ENCODE data around the gene ATP6V0D1. TPM values are rescaled to one million over a fixed set of nuclear protein-coding genes. Genes with fewer than 3 reads are reported as not detected.
A peak's percentile ranks its signal among the peaks of the same experiment; 100 is the strongest.

The ATP6V0D1 gene
- total and polyA plus RNA-seq, 2 of the 4 experiments (the other 2 are of a cell fraction), result 112 to 124 TPM

DNA sequence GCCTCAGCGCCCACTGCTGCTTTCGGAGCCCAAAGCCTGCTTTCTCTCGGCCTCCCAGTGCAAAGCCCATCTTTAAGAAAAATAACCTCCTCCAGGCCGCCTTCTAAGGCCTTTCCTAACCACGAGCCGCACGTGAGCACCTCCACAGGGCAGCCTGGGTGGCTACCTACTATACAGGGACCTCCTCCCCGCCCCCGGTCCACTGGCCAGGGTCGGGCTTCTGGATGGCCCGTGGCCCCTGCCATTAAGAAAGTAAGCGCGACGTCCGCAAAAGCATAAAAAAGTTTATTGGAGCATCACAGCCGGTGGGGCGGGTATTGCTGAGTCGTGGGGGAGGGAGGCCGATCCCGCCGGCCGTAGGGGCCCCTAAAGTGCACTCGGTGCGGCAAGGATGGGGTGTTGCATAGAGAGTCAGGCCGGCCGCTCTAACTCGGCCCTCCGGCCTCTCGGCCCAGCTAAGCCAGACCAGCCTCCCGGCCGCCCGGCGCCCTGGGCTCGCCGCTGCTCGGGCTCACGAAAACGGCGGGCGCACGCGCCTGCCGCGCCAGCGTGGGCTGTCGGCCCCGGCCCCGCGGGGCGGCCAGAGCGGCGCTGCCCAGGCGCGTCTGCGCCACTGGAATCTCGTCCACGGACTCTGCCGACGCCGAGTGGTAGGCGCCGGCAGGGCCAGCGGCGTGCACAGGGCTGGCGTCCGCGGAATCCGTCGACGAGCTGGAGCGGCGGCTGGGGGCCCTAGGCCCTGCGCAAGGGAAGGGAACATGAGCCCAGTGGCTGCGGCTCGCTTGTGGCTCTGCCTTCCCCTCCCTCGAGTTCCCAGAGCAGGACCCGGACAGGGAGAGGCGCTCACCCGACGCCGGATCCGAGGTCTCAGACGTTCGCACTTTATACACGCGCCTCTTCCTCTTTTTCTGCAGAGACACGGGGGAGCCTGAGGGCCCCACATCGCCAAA lies 86.5 kb downstream of the ATP6V0D1 start:
- H3K36me3 ChIP-seq (ENCODE audit: control insufficient read depth, insufficient read depth, low read length), result no peaks in the 10 kb centered on the region
- H3K4me2 ChIP-seq (ENCODE audit: low read depth, low read length), result no peak overlapping the region
- intact Hi-C loops (cut with micrococcal nuclease), result loop anchor here (5.0 kb wide), 1 partner anchor 147 kb away; the partner anchor contains the start of genes FHOD1 and SLC9A5
- H2BK120ac ChIP-seq (ENCODE audit: low read depth, low read length), result no peak overlapping the region
- H3K9ac ChIP-seq (ENCODE audit: low read depth, low read length), result no peak overlapping the region
- peaks cover 16% of the 10 kb centered on the region for H3K4me1 ChIP-seq (ENCODE audit: control insufficient read depth, insufficient read depth, low read length)
- 71% methylated on average over 36 of the region's 88 CpGs; no CpG with 5 or more reads in 1 of the 2 experiments for WGBS, 2 experiments (ENCODE audit: extremely low coverage in 2 of 2, insufficient read length in 1 of 2)
- H3K9me1 ChIP-seq (ENCODE audit: insufficient read depth, low read length), result peaks cover 5% of the 10 kb centered on the region; the same call in 1 of the 2 replicates
- H2BK20ac ChIP-seq (ENCODE audit: low read depth, low read length), result no peak overlapping the region
- H2BK15ac ChIP-seq (ENCODE audit: low read depth, low read length), result no peak overlapping the region
- ChIA-PET POLR2A (ENCODE audit: unreplicated experiment) (interaction anchor here (0.8 kb wide), 1 partner anchor 134 kb away, joined by 3 read pairs; no protein-coding TSS in a partner anchor), CTCF (no interaction called here)
- in situ Hi-C loops (cut with MboI; ENCODE audit: low sequenced_read_pairs), result no loop called here
- H3K4ac ChIP-seq (ENCODE audit: low read depth, low read length), result no peak overlapping the region
- no peak overlapping the region for H3K14ac ChIP-seq (replicated peaks; ENCODE audit: low read depth, low read length)
- dilution Hi-C loops (cut with HindIII; ENCODE audit: low sequenced_read_pairs, unreplicated experiment), result no loop called here
- H2AK5ac ChIP-seq (ENCODE audit: low read depth, low read length), result no peak overlapping the region
- H2BK5ac ChIP-seq (ENCODE audit: low read depth, low read length, poor library complexity, severe bottlenecking), result no peak overlapping the region
- peak overlapping the region; percentile 96 for H2AFZ ChIP-seq (replicated peaks; ENCODE audit: low read length, poor library complexity)
- DNase-seq (no peak), ATAC-seq (ENCODE audit: low read depth) (no peak)
- H3K23ac ChIP-seq (ENCODE audit: low read depth, low read length), result no peak overlapping the region
- no peak overlapping the region for H3K27ac ChIP-seq (ENCODE audit: insufficient read depth, low read length)
- H3K56ac ChIP-seq (ENCODE audit: extremely low read depth, insufficient read depth, low read length), result no peak overlapping the region
- H4K20me1 ChIP-seq (ENCODE audit: insufficient read depth, low read length), result no peaks in the 10 kb centered on the region
- no peak overlapping the region for H3K18ac ChIP-seq (ENCODE audit: low read depth, low read length)
- peak overlapping the region in 1 of 2 experiments; percentile 80; a peak in 2 of 4 replicates for H4K8ac ChIP-seq (ENCODE audit: low read depth in 2 of 2, low read length in 2 of 2)
- no peak overlapping the region for H4K91ac ChIP-seq (ENCODE audit: insufficient read depth, low read depth, low read length)
- peak overlapping the region; percentile 31 for H2AK9ac ChIP-seq (replicated peaks; ENCODE audit: low read depth, low read length, poor library complexity)
- H3K9me3 ChIP-seq (ENCODE audit: control insufficient read depth, insufficient read depth, low read length), result no peaks in the 10 kb centered on the region
- H3K4me3 ChIP-seq (ENCODE audit: insufficient read depth, low read depth, low read length), result no peak overlapping the region
- H3K79me1 ChIP-seq (ENCODE audit: low read depth in 1 of 2, low read length in 2 of 2), result no peaks in the 10 kb centered on the region
- no peaks in the 10 kb centered on the region for H3K27me3 ChIP-seq (ENCODE audit: control insufficient read depth, insufficient read depth, low read length)
- H4K5ac ChIP-seq (ENCODE audit: low read depth, low read length), result no peak overlapping the region
- BruUV-seq (replicated peaks), result no TSS peak
- no peak for TF ChIP-seq NFE2L2 (IDR thresholded peaks at IDR 0.05; ENCODE audit: low read depth, low read length)
- TF ChIP-seq RFX5 (IDR thresholded peaks at IDR 0.05; ENCODE audit: low read depth, low read length), result no peak
- TF ChIP-seq CEBPB (IDR thresholded peaks at IDR 0.05; ENCODE audit: low read depth, low read length), result no peak
- TF ChIP-seq MAFK (IDR thresholded peaks at IDR 0.05; ENCODE audit: low read depth, low read length), result no peak
- TF ChIP-seq, protein P1, sequence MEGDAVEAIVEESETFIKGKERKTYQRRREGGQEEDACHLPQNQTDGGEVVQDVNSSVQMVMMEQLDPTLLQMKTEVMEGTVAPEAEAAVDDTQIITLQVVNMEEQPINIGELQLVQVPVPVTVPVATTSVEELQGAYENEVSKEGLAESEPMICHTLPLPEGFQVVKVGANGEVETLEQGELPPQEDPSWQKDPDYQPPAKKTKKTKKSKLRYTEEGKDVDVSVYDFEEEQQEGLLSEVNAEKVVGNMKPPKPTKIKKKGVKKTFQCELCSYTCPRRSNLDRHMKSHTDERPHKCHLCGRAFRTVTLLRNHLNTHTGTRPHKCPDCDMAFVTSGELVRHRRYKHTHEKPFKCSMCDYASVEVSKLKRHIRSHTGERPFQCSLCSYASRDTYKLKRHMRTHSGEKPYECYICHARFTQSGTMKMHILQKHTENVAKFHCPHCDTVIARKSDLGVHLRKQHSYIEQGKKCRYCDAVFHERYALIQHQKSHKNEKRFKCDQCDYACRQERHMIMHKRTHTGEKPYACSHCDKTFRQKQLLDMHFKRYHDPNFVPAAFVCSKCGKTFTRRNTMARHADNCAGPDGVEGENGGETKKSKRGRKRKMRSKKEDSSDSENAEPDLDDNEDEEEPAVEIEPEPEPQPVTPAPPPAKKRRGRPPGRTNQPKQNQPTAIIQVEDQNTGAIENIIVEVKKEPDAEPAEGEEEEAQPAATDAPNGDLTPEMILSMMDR (conservative IDR thresholded peaks at IDR 0.05; ENCODE audit: low read depth, low read length), result no peak
- no peak for TF ChIP-seq POLR2A (IDR thresholded peaks at IDR 0.05; ENCODE audit: low read depth, low read length)
- TF ChIP-seq CHD1 (IDR thresholded peaks at IDR 0.05; ENCODE audit: low read depth, low read length), result no peak
- no peak for TF ChIP-seq FOS (IDR thresholded peaks at IDR 0.05; ENCODE audit: low read depth, low read length)
- TF ChIP-seq BHLHE40 (IDR thresholded peaks at IDR 0.05; ENCODE audit: low read depth, low read length), result no peak
- no peak for TF ChIP-seq MXI1 (IDR thresholded peaks at IDR 0.05; ENCODE audit: borderline replicate concordance, low read depth, low read length)
- TF ChIP-seq RAD21 (IDR thresholded peaks at IDR 0.05; ENCODE audit: low read length), result no peak
- TF ChIP-seq, protein P2, sequence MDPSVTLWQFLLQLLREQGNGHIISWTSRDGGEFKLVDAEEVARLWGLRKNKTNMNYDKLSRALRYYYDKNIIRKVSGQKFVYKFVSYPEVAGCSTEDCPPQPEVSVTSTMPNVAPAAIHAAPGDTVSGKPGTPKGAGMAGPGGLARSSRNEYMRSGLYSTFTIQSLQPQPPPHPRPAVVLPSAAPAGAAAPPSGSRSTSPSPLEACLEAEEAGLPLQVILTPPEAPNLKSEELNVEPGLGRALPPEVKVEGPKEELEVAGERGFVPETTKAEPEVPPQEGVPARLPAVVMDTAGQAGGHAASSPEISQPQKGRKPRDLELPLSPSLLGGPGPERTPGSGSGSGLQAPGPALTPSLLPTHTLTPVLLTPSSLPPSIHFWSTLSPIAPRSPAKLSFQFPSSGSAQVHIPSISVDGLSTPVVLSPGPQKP (IDR thresholded peaks at IDR 0.05; ENCODE audit: borderline replicate concordance, low read depth, low read length), result no peak
- no peak for TF ChIP-seq SMC3 (IDR thresholded peaks at IDR 0.05; ENCODE audit: low read depth, low read length)
- no peak for TF ChIP-seq MAZ (IDR thresholded peaks at IDR 0.05; ENCODE audit: borderline replicate concordance, low read depth, low read length)
